Muscle layer of duodenum (tissue), 2 donors: ENCODE measurements around the gene PDZD7.
"Not testable (repeated sequence)": the region's sequence is repeated elsewhere in the genome, so short reads cannot be mapped to it uniquely, and the experiment has no call there.

Experiments used
- H3K27ac ChIP-seq: one replicate; pipeline ENCODE4 v1.7.0; 2013; ENCODE audit warnings: mild to moderate bottlenecking, low read length
- H3K27me3 ChIP-seq: one replicate; pipeline ENCODE4 v1.7.0; 2013; ENCODE audit warnings: low read depth, mild to moderate bottlenecking, control low read depth, low read length
- H3K36me3 ChIP-seq, 2 donors: one replicate each; pipeline ENCODE4 v1.7.0; 2013; ENCODE audit warnings: low read length in 2 of 2, control low read depth in 1 of 2, mild to moderate bottlenecking in 1 of 2; ENCODE audit not compliant: insufficient read depth in 2 of 2, control insufficient read depth in 1 of 2
- H3K4me1 ChIP-seq, 2 donors: one replicate each; pipeline ENCODE4 v1.7.0; 2013; ENCODE audit warnings: low read length in 2 of 2, mild to moderate bottlenecking in 2 of 2, control low read depth in 1 of 2, moderate library complexity in 1 of 2; ENCODE audit not compliant: insufficient read depth in 2 of 2, control insufficient read depth in 1 of 2
- H3K4me3 ChIP-seq, 2 donors: one replicate each; pipeline ENCODE4 v1.7.0; 2013; ENCODE audit warnings: low read length in 2 of 2, low read depth in 1 of 2, mild to moderate bottlenecking in 1 of 2
- H3K9me3 ChIP-seq, 2 donors: one replicate each; pipeline ENCODE4 v1.7.0; 2013; ENCODE audit warnings: low read length in 2 of 2, control low read depth in 1 of 2, mild to moderate bottlenecking in 1 of 2; ENCODE audit not compliant: control insufficient read depth in 1 of 2
- donor health status: healthy.

PDZD7 gene

GRCh38 chr10:101035916-101036702 is 5.2 kb upstream of the PDZD7 start:
- H3K9me3 ChIP-seq = no peaks in the 10 kb centered on the region
- no peak overlapping the region for H3K27ac ChIP-seq
- H3K4me1 ChIP-seq = peaks cover 0 to 8% of the 10 kb centered on the region in 2 donors
- no peak overlapping the region for H3K4me3 ChIP-seq
- H3K36me3 ChIP-seq = peaks cover 51% of the 10 kb centered on the region in 2 donors
- H3K27me3 ChIP-seq = no peaks in the 10 kb centered on the region

- peaks cover 0 to 16% of the 10 kb centered on the region in 2 donors for H3K4me1 ChIP-seq
- H3K27ac ChIP-seq = no peak overlapping the region
- peaks cover 51% of the 10 kb centered on the region in 2 donors for H3K36me3 ChIP-seq
- no peaks in the 10 kb centered on the region for H3K9me3 ChIP-seq
- H3K4me3 ChIP-seq = no peak overlapping the region
- H3K27me3 ChIP-seq = no peaks in the 10 kb centered on the region
Measured at GRCh38 chr10:101035314-101035713, 4.4 kb upstream of the PDZD7 start.

- peaks cover 0 to 18% of the 10 kb centered on the region in 2 donors for H3K4me1 ChIP-seq
- not testable (repeated sequence) for H3K27ac ChIP-seq, H3K4me3 ChIP-seq, H3K9me3 ChIP-seq, H3K27me3 ChIP-seq
- peaks cover 44 to 45% of the 10 kb centered on the region in 2 donors for H3K36me3 ChIP-seq
Measured at GRCh38 chr10:101034404-101034803, 3.5 kb upstream of the PDZD7 start.

GRCh38 chr10:101033276-101033675 is 2.3 kb upstream of the PDZD7 start:
- Histone ChIP-seq H3K27me3 (peaks cover 5% of the 10 kb centered on the region), H3K4me3 (peak overlapping the region; percentile 85 to 88), H3K27ac (peak overlapping the region; percentile 92), H3K4me1 (peaks cover 0 to 18% of the 10 kb centered on the region in 2 donors), H3K36me3 (peaks cover 35 to 40% of the 10 kb centered on the region in 2 donors), H3K9me3 (no peaks in the 10 kb centered on the region)

GRCh38 chr10:101032637-101033224 is 1.8 kb upstream of the PDZD7 start:
- H3K27ac ChIP-seq = peak overlapping the region; percentile 92
- no peaks in the 10 kb centered on the region for H3K9me3 ChIP-seq
- H3K4me1 ChIP-seq = peaks cover 0 to 18% of the 10 kb centered on the region in 2 donors
- H3K36me3 ChIP-seq = peaks cover 30 to 35% of the 10 kb centered on the region in 2 donors
- peaks cover 5% of the 10 kb centered on the region for H3K27me3 ChIP-seq
- H3K4me3 ChIP-seq = peak overlapping the region; percentile 85 to 88

- no peaks in the 10 kb centered on the region for H3K9me3 ChIP-seq
- peak overlapping the region; percentile 85 to 88 for H3K4me3 ChIP-seq
- peak overlapping the region; percentile 92 for H3K27ac ChIP-seq
- H3K36me3 ChIP-seq = peaks cover 23 to 27% of the 10 kb centered on the region in 2 donors
- peaks cover 5% of the 10 kb centered on the region for H3K27me3 ChIP-seq
- H3K4me1 ChIP-seq = peaks cover 0 to 18% of the 10 kb centered on the region in 2 donors
Measured at GRCh38 chr10:101031796-101032636, 1.1 kb upstream of the PDZD7 start.

GRCh38 chr10:101030496-101031127 is 317 bp downstream of the PDZD7 start:
- H3K9me3 ChIP-seq = no peaks in the 10 kb centered on the region
- peak overlapping the region; percentile 92 for H3K27ac ChIP-seq
- H3K36me3 ChIP-seq = peaks cover 9 to 13% of the 10 kb centered on the region in 2 donors
- peaks cover 0 to 18% of the 10 kb centered on the region in 2 donors for H3K4me1 ChIP-seq
- peaks cover 5% of the 10 kb centered on the region for H3K27me3 ChIP-seq
- H3K4me3 ChIP-seq = peak overlapping the region; percentile 85 to 88

- Histone ChIP-seq H3K4me3 (no peak overlapping the region), H3K27ac (no peak overlapping the region), H3K4me1 (peaks cover 0 to 18% of the 10 kb centered on the region in 2 donors), H3K9me3 (no peaks in the 10 kb centered on the region), H3K27me3 (peaks cover 5% of the 10 kb centered on the region), H3K36me3 (peaks cover under 1 to 4% of the 10 kb centered on the region in 2 donors)
Measured at GRCh38 chr10:101029520-101030295, 1.2 kb downstream of the PDZD7 start.

GRCh38 chr10:101028446-101029337 is 2.2 kb downstream of the PDZD7 start:
- Histone ChIP-seq H3K27ac (no peak overlapping the region), H3K4me1 (peaks cover 0 to 18% of the 10 kb centered on the region in 2 donors), H3K4me3 (no peak overlapping the region), H3K9me3 (no peaks in the 10 kb centered on the region), H3K27me3 (peaks cover 5% of the 10 kb centered on the region), H3K36me3 (peaks cover 0 to 4% of the 10 kb centered on the region in 2 donors)
